Erythroblast (primary cell): ENCODE measurements around the gene HBZ.

ENCODE experiments used
- GATA1 ChIP-seq: IDR thresholded peaks from 2 replicates; pipeline ENCODE4 v1.6.1; 2011; ENCODE audit warnings: low read depth, mild to moderate bottlenecking, control low read depth, low read length, moderate library complexity
- POLR2A ChIP-seq: IDR thresholded peaks from 2 replicates; pipeline ENCODE4 v1.6.1; 2011; ENCODE audit warnings: mild to moderate bottlenecking, low read length

DNA sequence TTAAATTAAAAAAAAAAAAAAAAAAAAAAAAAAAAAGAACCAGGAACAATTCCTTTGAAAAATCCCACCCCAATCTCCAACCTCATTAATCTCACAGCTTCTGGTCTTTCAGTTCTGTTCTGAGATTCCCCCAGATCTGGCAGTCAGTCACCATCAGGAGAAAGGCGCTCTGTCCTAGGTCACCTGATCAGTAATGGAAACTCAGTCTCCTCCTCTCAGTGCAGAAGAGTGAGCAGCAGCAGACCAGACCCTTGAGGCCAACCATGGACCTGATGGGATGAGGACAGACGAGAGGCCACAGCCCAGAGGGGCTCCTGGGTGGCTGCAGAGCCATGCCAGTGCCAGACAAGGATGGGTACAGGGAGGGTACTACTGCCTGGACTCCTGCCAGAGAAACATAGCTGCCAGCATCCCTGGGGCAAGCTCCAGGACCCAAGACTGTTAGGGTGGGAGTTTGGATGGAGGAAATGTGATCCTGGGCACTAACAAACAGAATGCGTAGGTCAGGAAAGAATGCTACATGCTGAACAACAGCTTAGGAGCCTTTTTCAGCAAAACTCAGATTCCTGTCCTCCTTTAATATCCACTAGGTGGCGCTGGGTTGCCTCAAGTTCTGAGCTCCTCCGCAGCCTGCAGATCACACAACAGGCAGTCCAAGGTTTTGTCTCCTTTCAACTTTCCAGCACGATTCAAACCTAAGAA is 45.7 kb upstream of the HBZ start:
- TF ChIP-seq POLR2A (no peak), GATA1 (no peak)
